Gastroesophageal sphincter (tissue), 4 donors: ENCODE measurements around the gene HIRA. TPM values are rescaled to one million over a fixed set of nuclear protein-coding genes. Genes with fewer than 3 reads are reported as not detected.

ENCODE experiments used
- ATAC-seq: fragments of 150-250 bp; one replicate; pipeline ENCODE4 v1.9.1; 2016; ENCODE audit warnings: mild to moderate bottlenecking, moderate library complexity
- H3K27ac ChIP-seq, 4 donors: fragments of 200-600 bp; sonication (generic) in 3 of 4; 1 replicate in 3 of 4; 2 replicates in 1 of 4; pipeline ENCODE4 v1.5.1; 2016 to 2019
- H3K27me3 ChIP-seq: fragments of 200-600 bp; sonication (generic); one replicate; pipeline ENCODE4 v1.5.1; 2019
- H3K36me3 ChIP-seq, 2 donors: fragments of 200-600 bp; sonication (generic); one replicate each; pipeline ENCODE4 v1.5.1; 2019; ENCODE audit warnings: control low read depth in 1 of 2
- H3K4me1 ChIP-seq, 3 donors: fragments of 200-600 bp; sonication (generic); 1 replicate in 2 of 3; 2 replicates in 1 of 3; pipeline ENCODE4 v1.5.1; 2016 to 2019; ENCODE audit warnings: control low read depth in 2 of 3
- H3K4me3 ChIP-seq, 2 donors: fragments of 200-600 bp; sonication (generic); one replicate each; pipeline ENCODE4 v1.5.1; 2019; ENCODE audit warnings: mild to moderate bottlenecking in 1 of 2, moderate library complexity in 1 of 2
- H3K9me3 ChIP-seq, 3 donors: fragments of 200-600 bp; sonication (generic); one replicate each; pipeline ENCODE4 v1.5.1; 2017 to 2019; ENCODE audit warnings: control low read depth in 2 of 3
- EP300 ChIP-seq: sonication (generic); formaldehyde crosslinking; IDR thresholded peaks from one replicate; pipeline ENCODE4 v1.6.1; 2017; ENCODE audit warnings: antibody characterized with exemption, mild to moderate bottlenecking
- POLR2A ChIP-seq, 2 donors: fragments of 450-650 bp; IDR thresholded peaks; one replicate each; pipeline ENCODE4 v1.6.1; 2017; ENCODE audit warnings: antibody characterized with exemption in 2 of 2, mild to moderate bottlenecking in 2 of 2, moderate library complexity in 1 of 2
- POLR2AphosphoS5 ChIP-seq: sonication (generic); formaldehyde crosslinking; IDR thresholded peaks from one replicate; pipeline ENCODE4 v1.6.1; 2017; ENCODE audit warnings: antibody characterized with exemption
- WGBS, 2 donors: methylation state at CpG; one replicate each; pipeline ENCODE4 v1.1.5; 2018; ENCODE audit warnings: low coverage in 1 of 2; 5-methylcytosine and 5-hydroxymethylcytosine counted together
- total RNA-seq, 4 donors: library from RNA; depleted of rRNA; stranded (reverse); fragments of >200 nt; gene quantifications; one replicate each; pipeline ENCODE4 v1.1.0, GENCODE V29; 2016
- TF ChIP-seq, protein P1 (sequence below), 4 experiments: fragments of 200-600 bp in 2 of 4; fragments of 450-650 bp in 2 of 4; sonication (generic) in 1 of 4; IDR thresholded peaks; one replicate each; pipeline ENCODE4 v1.5.1; 2017 to 2019; ENCODE audit warnings: antibody characterized with exemption in 4 of 4, mild to moderate bottlenecking in 2 of 4, moderate library complexity in 2 of 4

The HIRA gene
- total RNA-seq, 4 donors from 2014 or later: 20.5 to 35.6 (median 26.0) TPM

DNA sequence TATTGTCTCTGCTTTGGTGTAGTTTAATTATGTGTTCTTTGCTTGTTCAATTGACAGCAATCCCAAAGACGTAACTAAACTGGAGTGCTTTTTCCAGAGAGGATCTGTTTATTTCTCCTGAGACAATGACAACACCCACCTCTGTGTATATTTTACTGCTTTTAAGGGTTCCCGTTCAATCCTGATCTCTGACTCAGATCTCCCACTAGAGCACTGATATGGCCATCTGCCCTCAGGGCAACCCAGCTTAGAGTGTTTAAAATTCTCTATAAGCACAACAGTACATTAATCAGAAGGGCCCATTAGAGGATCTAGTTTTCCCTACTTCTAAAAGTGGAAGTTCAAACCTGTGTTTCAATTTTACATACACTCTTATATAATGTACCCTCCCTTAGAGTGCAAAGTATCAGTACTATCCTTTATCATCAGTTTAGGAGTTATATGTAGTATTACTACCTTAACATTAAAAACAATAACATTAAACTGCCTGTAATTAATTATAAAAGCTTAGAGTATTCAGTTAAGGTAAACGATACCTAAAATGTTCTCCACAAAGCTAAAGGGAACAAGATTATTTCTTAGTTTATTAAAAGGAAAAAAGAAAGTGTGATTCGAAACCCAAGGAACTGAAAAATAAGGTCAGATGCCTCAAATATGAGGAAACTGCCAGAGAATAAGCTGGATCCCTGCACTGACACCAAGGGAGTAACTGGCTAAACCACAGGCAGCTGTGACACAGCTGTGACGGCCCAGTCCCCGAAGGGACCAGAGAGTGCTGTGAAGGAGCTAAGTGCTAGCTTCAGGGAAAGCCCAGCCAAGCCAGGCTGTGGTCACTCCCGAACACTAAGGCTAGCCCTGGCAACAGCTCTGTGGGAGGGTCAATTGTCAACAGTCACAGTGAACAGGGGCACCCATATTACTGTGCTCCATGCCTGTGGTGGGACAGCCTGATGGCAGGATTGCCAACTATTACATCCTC is 32.2 kb upstream of the HIRA start:
- Histone ChIP-seq H3K27me3 (no peaks in the 10 kb centered on the region), H3K27ac (no peak overlapping the region), H3K4me3 (no peak overlapping the region), H3K9me3 (no peaks in the 10 kb centered on the region), H3K36me3 (peaks cover 7 to 97% of the 10 kb centered on the region in 2 donors), H3K4me1 (no peaks in the 10 kb centered on the region)
- TF ChIP-seq, protein P1, sequence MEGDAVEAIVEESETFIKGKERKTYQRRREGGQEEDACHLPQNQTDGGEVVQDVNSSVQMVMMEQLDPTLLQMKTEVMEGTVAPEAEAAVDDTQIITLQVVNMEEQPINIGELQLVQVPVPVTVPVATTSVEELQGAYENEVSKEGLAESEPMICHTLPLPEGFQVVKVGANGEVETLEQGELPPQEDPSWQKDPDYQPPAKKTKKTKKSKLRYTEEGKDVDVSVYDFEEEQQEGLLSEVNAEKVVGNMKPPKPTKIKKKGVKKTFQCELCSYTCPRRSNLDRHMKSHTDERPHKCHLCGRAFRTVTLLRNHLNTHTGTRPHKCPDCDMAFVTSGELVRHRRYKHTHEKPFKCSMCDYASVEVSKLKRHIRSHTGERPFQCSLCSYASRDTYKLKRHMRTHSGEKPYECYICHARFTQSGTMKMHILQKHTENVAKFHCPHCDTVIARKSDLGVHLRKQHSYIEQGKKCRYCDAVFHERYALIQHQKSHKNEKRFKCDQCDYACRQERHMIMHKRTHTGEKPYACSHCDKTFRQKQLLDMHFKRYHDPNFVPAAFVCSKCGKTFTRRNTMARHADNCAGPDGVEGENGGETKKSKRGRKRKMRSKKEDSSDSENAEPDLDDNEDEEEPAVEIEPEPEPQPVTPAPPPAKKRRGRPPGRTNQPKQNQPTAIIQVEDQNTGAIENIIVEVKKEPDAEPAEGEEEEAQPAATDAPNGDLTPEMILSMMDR (IDR thresholded peaks at IDR 0.05): no peak
- TF ChIP-seq EP300 (no peak), POLR2AphosphoS5 (no peak), POLR2A (IDR thresholded peaks at IDR 0.05) (no peak)
- WGBS, 2 donors: 66 to 67% methylated on average over 5 to 7 of the region's 7 CpGs
- ATAC-seq: no peak

DNA sequence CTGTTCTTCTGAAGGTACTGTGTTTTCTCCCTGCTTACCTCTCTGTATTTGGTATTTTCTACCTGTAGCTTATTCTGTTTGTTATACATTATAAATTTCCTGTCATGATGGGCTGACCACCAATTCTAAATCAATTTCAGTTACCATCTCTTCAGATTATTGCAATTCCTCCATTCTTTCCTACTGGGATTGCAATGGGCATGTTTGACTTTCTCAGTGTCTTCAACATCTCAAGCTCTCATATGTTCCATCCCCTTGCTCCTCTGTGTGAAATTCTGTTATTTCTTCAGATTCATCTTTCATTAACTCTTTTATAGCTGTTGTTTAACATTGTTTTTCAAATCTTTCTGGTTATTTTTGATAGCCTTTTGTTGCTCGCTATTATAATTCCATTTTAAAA is 31.5 kb upstream of the HIRA start:
- no peak overlapping the region for H3K4me3 ChIP-seq
- whole genome bisulfite sequencing, 2 donors: 67 to 92% methylated on average over 1 of the region's 1 CpG

DNA sequence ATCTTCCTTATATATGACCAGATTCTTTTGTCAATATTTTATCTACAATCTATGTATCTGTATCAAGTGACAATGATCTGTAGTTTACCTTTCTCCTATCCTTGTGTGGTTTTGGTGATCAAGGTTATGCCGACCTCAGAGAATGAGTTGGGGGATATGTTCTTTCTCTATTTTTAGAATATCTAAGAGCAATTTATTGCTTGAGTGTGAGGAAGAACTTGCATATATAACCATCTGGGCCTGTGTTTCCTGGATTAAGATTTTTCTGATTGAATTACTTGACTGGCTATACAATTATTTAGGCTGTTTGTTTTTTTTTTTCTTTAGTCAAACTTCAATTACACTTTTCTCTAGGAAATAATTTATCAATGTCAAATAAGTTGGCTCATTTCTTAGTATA is 30.0 kb upstream of the HIRA start:
- no peak for ATAC-seq
- Histone ChIP-seq H3K4me1 (no peaks in the 10 kb centered on the region), H3K4me3 (no peak overlapping the region), H3K9me3 (no peaks in the 10 kb centered on the region), H3K36me3 (peaks cover 3 to 97% of the 10 kb centered on the region in 2 donors), H3K27ac (no peak overlapping the region), H3K27me3 (no peaks in the 10 kb centered on the region)
- no peak for TF ChIP-seq POLR2AphosphoS5
- TF ChIP-seq POLR2A (IDR thresholded peaks at IDR 0.05): no peak
- no peak for TF ChIP-seq EP300
- TF ChIP-seq, protein P1 (IDR thresholded peaks at IDR 0.05): no peak
- WGBS, 2 donors: 83 to 86% methylated on average over 1 of the region's 1 CpG

More for the DNA sequence above, 31.5 kb upstream of the HIRA start:
- Histone ChIP-seq H3K9me3 (no peaks in the 10 kb centered on the region), H3K27ac (no peak overlapping the region), H3K4me1 (no peaks in the 10 kb centered on the region), H3K27me3 (no peaks in the 10 kb centered on the region), H3K36me3 (peaks cover 7 to 97% of the 10 kb centered on the region in 2 donors)
- no peak for ATAC-seq
- TF ChIP-seq, protein P1 (IDR thresholded peaks at IDR 0.05): no peak
- no peak for TF ChIP-seq POLR2AphosphoS5

DNA sequence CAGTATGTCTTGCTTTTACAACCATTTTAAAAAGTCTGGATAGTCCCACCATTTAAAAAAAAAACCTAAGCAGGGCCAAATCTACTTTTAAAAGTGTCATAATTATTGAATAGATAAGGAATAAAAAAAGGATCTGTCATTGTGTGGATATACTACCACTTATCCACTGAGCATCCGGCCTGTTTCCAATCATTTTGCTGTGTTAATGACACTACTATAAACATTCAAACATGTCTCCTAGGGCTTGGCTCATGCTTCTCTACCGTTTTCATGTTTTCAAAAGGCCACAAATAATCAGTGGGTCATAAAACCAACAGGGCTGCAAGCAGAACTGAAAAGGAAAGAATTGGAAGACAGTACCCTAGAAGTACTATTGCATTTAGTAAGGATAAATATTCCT is 28.5 kb upstream of the HIRA start:
- no peak for ATAC-seq
- H3K27ac ChIP-seq: no peak overlapping the region
- peaks cover 0 to 97% of the 10 kb centered on the region in 2 donors for H3K36me3 ChIP-seq
- no peaks in the 10 kb centered on the region for H3K27me3 ChIP-seq
- no peak overlapping the region for H3K4me3 ChIP-seq
- TF ChIP-seq POLR2A (IDR thresholded peaks at IDR 0.05) (no peak), EP300 (no peak)
- TF ChIP-seq, protein P1 (IDR thresholded peaks at IDR 0.05): no peak
- H3K4me1 ChIP-seq: no peaks in the 10 kb centered on the region
- WGBS, 2 donors: 54% methylated on average over 2 of the region's 2 CpGs
- H3K9me3 ChIP-seq: no peaks in the 10 kb centered on the region
